Upper lobe of left lung (tissue), 4 donors: ENCODE measurements around the gene FHOD1.

Source experiments
- POLR2A ChIP-seq, 4 donors: fragments of 450-650 bp; IDR thresholded peaks; one replicate each; pipeline ENCODE4 v1.5.1; 2016 to 2017; ENCODE audit warnings: antibody characterized with exemption in 4 of 4, mild to moderate bottlenecking in 2 of 4
- TF ChIP-seq, protein P1 (sequence below), 6 experiments: fragments of 450-650 bp in 4 of 6; fragments of 200-600 bp in 2 of 6; sonication (generic) in 2 of 6; IDR thresholded peaks; one replicate each; pipeline ENCODE4 v1.5.1; 2016 to 2019; ENCODE audit warnings: antibody characterized with exemption in 6 of 6

DNA sequence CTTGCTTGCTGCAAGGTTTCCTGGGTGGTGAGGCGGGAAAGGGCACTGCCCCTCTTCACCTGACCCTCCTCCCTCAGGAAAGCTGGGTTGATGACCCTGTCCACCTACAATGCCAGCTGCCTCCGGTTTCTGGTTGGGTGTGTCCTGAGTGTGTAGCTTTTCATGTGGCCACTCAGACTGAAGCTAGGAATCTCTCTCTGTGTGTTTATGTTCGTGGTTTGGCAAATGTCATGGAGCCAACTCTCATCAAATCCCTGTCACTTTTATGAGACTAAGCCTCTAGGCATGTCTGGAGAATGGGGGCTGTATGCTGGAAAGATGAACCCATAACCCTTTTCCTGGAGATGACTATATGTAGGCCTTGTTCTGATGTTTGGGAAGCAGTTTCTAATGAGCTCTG, 49.1 kb upstream of the FHOD1 start:
- no peak for TF ChIP-seq POLR2A (IDR thresholded peaks at IDR 0.05)
- TF ChIP-seq, protein P1, sequence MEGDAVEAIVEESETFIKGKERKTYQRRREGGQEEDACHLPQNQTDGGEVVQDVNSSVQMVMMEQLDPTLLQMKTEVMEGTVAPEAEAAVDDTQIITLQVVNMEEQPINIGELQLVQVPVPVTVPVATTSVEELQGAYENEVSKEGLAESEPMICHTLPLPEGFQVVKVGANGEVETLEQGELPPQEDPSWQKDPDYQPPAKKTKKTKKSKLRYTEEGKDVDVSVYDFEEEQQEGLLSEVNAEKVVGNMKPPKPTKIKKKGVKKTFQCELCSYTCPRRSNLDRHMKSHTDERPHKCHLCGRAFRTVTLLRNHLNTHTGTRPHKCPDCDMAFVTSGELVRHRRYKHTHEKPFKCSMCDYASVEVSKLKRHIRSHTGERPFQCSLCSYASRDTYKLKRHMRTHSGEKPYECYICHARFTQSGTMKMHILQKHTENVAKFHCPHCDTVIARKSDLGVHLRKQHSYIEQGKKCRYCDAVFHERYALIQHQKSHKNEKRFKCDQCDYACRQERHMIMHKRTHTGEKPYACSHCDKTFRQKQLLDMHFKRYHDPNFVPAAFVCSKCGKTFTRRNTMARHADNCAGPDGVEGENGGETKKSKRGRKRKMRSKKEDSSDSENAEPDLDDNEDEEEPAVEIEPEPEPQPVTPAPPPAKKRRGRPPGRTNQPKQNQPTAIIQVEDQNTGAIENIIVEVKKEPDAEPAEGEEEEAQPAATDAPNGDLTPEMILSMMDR (IDR thresholded peaks at IDR 0.05): no peak
